GM12878 (cell line): ENCODE results near the gene DMAC2. TPM values are rescaled to one million over a fixed set of nuclear protein-coding genes. Genes with fewer than 3 reads are reported as not detected.

ENCODE experiments used
- ATAC-seq: fragments of 200-7000 bp; cut with Tn5 transposase; 3 replicates; pipeline ENCODE4 v1.9.1; 2020; ENCODE audit warnings: mild to moderate bottlenecking, moderate library complexity
- BruUV-seq: library from RNA; stranded (reverse); fragments of 400-500 nt; replicated peaks from 2 replicates; lab custom pipeline; 2021; lab: Mats Ljungman, UMichigan
- CTCF ChIA-PET: fragments of 300-600 bp; sonication (Branson Sonifier 250); formaldehyde crosslinking; extraction: SDS; loops from one replicate; lab custom pipeline; 2021; ENCODE audit warnings: inconsistent platforms; lab: Yijun Ruan, JAX
- POLR2A ChIA-PET: fragments of 350-600 bp; formaldehyde crosslinking; extraction: SDS; loops from one replicate; lab custom pipeline; 2021; ENCODE audit warnings: inconsistent platforms; lab: Charles Lee
- RAD21 ChIA-PET: fragments of 300-600 bp; sonication (Branson Sonifier 250); formaldehyde crosslinking; loops from one replicate; lab custom pipeline; 2023; ENCODE audit warnings: antibody characterized with exemption; ENCODE audit not compliant: unreplicated experiment; lab: Charles Lee
- SMC1A ChIA-PET: fragments of 300-600 bp; sonication (Branson Sonifier 250); formaldehyde crosslinking; loops from one replicate; lab custom pipeline; 2023; ENCODE audit not compliant: unreplicated experiment, uncharacterized antibody; lab: Charles Lee
- DNase-seq: peaks from one replicate; pipeline ENCODE4 v3.0.0-alpha.2; 2011; ENCODE audit warnings: low read depth, low spot score
- FAIRE-seq: peaks from 3 replicates; lab custom pipeline; 2011; peaks lifted over from hg19 to GRCh38; lab: Jason Lieb, UNC
- H2AFZ ChIP-seq: 2 replicates; pipeline ENCODE4 v1.6.0; 2011; ENCODE audit warnings: low read depth, low read length, control low read depth; ENCODE audit not compliant: control insufficient read depth
- H3K27ac ChIP-seq: 2 replicates; pipeline ENCODE4 v1.5.1; 2011; ENCODE audit warnings: control low read depth; ENCODE audit not compliant: control insufficient read depth, insufficient read depth
- H3K27me3 ChIP-seq, 2 experiments: replicated peaks in 1 of 2; 2 replicates each; pipeline versions ENCODE4 v1.6.0 to v1.6.1; 2011; ENCODE audit warnings: low read length in 1 of 2; ENCODE audit not compliant: control insufficient read depth in 2 of 2, insufficient read depth in 2 of 2
- H3K36me3 ChIP-seq, 2 experiments: 2 replicates each; pipeline ENCODE4 v1.5.1; 2011; ENCODE audit warnings: low read length in 1 of 2; ENCODE audit not compliant: control insufficient read depth in 2 of 2, insufficient read depth in 2 of 2
- H3K4me1 ChIP-seq: 2 replicates; pipeline ENCODE4 v1.6.1; 2011; ENCODE audit warnings: mild to moderate bottlenecking, low read length, moderate library complexity, mixed read lengths; ENCODE audit not compliant: control insufficient read depth, insufficient read depth
- H3K4me2 ChIP-seq: 2 replicates; pipeline ENCODE4 v1.6.0; 2011; ENCODE audit warnings: control low read depth; ENCODE audit not compliant: control insufficient read depth, insufficient read depth
- H3K4me3 ChIP-seq: fragments of 200-600 bp; sonication (generic); 2 replicates; pipeline ENCODE4 v1.5.1; 2016
- H3K79me2 ChIP-seq: 2 replicates; pipeline ENCODE4 v1.6.0; 2011; ENCODE audit warnings: low read length; ENCODE audit not compliant: control insufficient read depth, insufficient read depth
- H3K9ac ChIP-seq: 2 replicates; pipeline ENCODE4 v1.8.0; 2011; ENCODE audit warnings: low read length, control low read depth, mixed read lengths; ENCODE audit not compliant: control insufficient read depth, insufficient read depth
- H3K9me3 ChIP-seq: replicated peaks from 3 replicates; pipeline ENCODE4 v1.5.1; 2011; ENCODE audit warnings: mild to moderate bottlenecking, low read length; ENCODE audit not compliant: control insufficient read depth, insufficient read depth
- H4K20me1 ChIP-seq: 2 replicates; pipeline ENCODE4 v1.6.0; 2011; ENCODE audit not compliant: control insufficient read depth, insufficient read depth
- ATF7 ChIP-seq: fragments of 450-650 bp; IDR thresholded peaks from 2 replicates; pipeline ENCODE4 v1.6.1; 2016; ENCODE audit warnings: low read depth, mild to moderate bottlenecking
- BACH1 ChIP-seq: fragments of 450-650 bp; IDR thresholded peaks from 2 replicates; pipeline ENCODE4 v1.6.1; 2017; ENCODE audit warnings: mild to moderate bottlenecking, borderline replicate concordance
- CBX5 ChIP-seq: sonication (generic); IDR thresholded peaks from 2 replicates; pipeline ENCODE4 v1.6.1; 2016; ENCODE audit warnings: low read depth, moderate library complexity, mild to moderate bottlenecking, inconsistent platforms
- HDGF ChIP-seq: fragments of 450-650 bp; IDR thresholded peaks from 2 replicates; pipeline ENCODE4 v1.6.1; 2016; ENCODE audit warnings: antibody characterized with exemption
- IKZF2 ChIP-seq, 2 experiments: fragments of 450-650 bp; IDR thresholded peaks; 2 replicates each; pipeline ENCODE4 v1.6.1; 2017; ENCODE audit warnings: mild to moderate bottlenecking in 2 of 2, moderate library complexity in 2 of 2
- JUNB ChIP-seq: IDR thresholded peaks from 2 replicates; pipeline ENCODE4 v1.6.1; 2016; ENCODE audit warnings: antibody characterized with exemption, mild to moderate bottlenecking
- KAT2A ChIP-seq: conservative IDR thresholded peaks from 2 replicates; pipeline ENCODE4 v1.6.1; 2011; ENCODE audit warnings: low read depth, low read length; ENCODE audit not compliant: control insufficient read depth
- MYC ChIP-seq: IDR thresholded peaks from 2 replicates; pipeline ENCODE4 v1.6.1; 2011; ENCODE audit warnings: mild to moderate bottlenecking, low read length, moderate library complexity, inconsistent platforms; ENCODE audit not compliant: insufficient read depth, insufficient replicate concordance, insufficient read length, severe bottlenecking
- NR2F1 ChIP-seq: fragments of 450-650 bp; conservative IDR thresholded peaks from 2 replicates; pipeline ENCODE4 v1.6.1; 2017; ENCODE audit warnings: mild to moderate bottlenecking
- PAX8 ChIP-seq: fragments of 450-650 bp; IDR thresholded peaks from 2 replicates; pipeline ENCODE4 v1.6.1; 2017; ENCODE audit warnings: mild to moderate bottlenecking, moderate library complexity
- RFX5 ChIP-seq: IDR thresholded peaks from 2 replicates; pipeline ENCODE4 v1.6.1; 2011; ENCODE audit warnings: low read depth, low read length, improper control_type of control experiment
- RUNX3 ChIP-seq: IDR thresholded peaks from 2 replicates; pipeline ENCODE4 v1.6.1; 2012; ENCODE audit warnings: low read length, inconsistent platforms
- SIN3A ChIP-seq: IDR thresholded peaks from 2 replicates; pipeline ENCODE4 v1.6.1; 2012; ENCODE audit warnings: low read depth, low read length, improper control_type of control experiment
- WGBS: methylation state at CpG from one replicate; pipeline ENCODE4 v1.1.6; 2016; ENCODE audit warnings: low lambda C conversion rate; ENCODE audit not compliant: insufficient replicate concordance, insufficient coverage; ENCODE audit errors: missing lambda C conversion rate; 5-methylcytosine and 5-hydroxymethylcytosine counted together
- in situ Hi-C: fragments of 300-500 bp; cut with MboI; formaldehyde crosslinking; loops from 9 replicates; pipeline ENCODE4 v1.14.3; 2018; ENCODE audit warnings: mixed read lengths
- intact Hi-C: fragments of 100-400 bp; cut with micrococcal nuclease; formaldehyde crosslinking; loops from one replicate; pipeline ENCODE4 v1.14.2; 2022; ENCODE audit not compliant: unreplicated experiment
- polyA plus RNA-seq, 11 experiments: library from polyadenylated mRNA; depleted of rRNA in 4 of 11; unstranded in 6 of 11; stranded (reverse) in 5 of 11; fragments of >200 nt; fragmentation: Nextera tagmentation in 4 of 11; fragmentation: Illumina TruSeq in 1 of 11; extraction: Ambion mirVana in 4 of 11; extraction: Trizol in 1 of 11; gene quantifications; 1 replicate in 1 of 11; 2 replicates in 10 of 11; pipeline versions ENCODE4 v1.2.1 to v1.2.3, GENCODE V29; 2011 to 2016; ENCODE audit warnings: inconsistent platforms in 2 of 11, missing spikeins in 2 of 11, low read depth in 1 of 11
- total RNA-seq, 4 experiments: library from RNA; depleted of rRNA in 3 of 4; stranded (reverse); fragments of >200 nt in 3 of 4; fragmentation: Illumina TruSeq in 1 of 4; extraction: Trizol in 1 of 4; gene quantifications; 2 replicates each; pipeline versions ENCODE4 v1.2.1 to v1.2.3, GENCODE V29; 2013 to 2021
- TF ChIP-seq, protein P1 (sequence below): fragments of 450-650 bp; formaldehyde crosslinking; IDR thresholded peaks from 2 replicates; pipeline ENCODE4 v1.4.0; 2022; ENCODE audit warnings: mild to moderate bottlenecking, moderate library complexity

The DMAC2 gene
- total and polyA plus RNA-seq, 10 of the 15 experiments (the other 5 are each of a cell fraction or from before 2014, with no cell fraction given), result 10.8 to 57.2 (median 42.7) TPM

DNA sequence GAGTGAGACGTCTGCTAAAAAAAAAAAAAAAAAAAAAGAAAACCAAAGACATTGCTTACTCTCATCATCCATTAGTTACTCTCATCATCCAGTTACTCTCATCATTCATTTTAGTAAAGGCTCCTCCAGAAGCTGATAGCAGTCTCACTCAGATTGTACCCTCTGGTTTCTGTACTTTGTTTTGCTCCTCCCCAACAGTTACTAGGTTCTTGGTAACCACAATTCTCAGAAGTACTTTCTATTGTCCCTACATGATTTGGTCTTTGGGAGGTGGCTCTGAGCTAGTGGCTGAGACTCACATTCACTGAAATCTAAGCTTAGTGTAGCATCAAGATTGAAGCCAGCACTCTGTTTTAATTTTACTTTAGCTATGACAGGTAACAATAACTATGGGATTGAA, 17.5 kb upstream of the DMAC2 start:
- Histone ChIP-seq H3K27ac (no peak overlapping the region), H3K79me2 (no peaks in the 10 kb centered on the region), H3K4me1 (peaks cover 33% of the 10 kb centered on the region), H3K27me3 (no peaks in the 10 kb centered on the region; a peak in 1 of 4 replicates), H3K9ac (no peak overlapping the region), H3K4me2 (peak overlapping the region; percentile 21), H2AFZ (no peak overlapping the region), H3K9me3 (no peaks in the 10 kb centered on the region), H3K36me3 (no peaks in the 10 kb centered on the region), H3K4me3 (no peak overlapping the region), H4K20me1 (no peaks in the 10 kb centered on the region)
- ATAC-seq (peak; percentile 100), DNase-seq (peak; percentile 53), FAIRE-seq (peak; percentile 94)
- SMC1A ChIA-PET, result interaction anchor here (0.6 to 2.4 kb wide), 13 partner anchors 8 to 121 kb away, joined by 3 to 9 read pairs (median 3); no protein-coding TSS in a partner anchor
- CTCF ChIA-PET, result interaction anchor here (0.6 to 2.6 kb wide), 13 partner anchors 9 to 141 kb away, joined by 3 to 27 read pairs (median 4); partner anchors contain the start of gene B9D2
- POLR2A ChIA-PET, result interaction anchor here (0.7 to 1.3 kb wide), 3 partner anchors 8 to 441 kb away, joined by 3 to 10 read pairs (median 7); no protein-coding TSS in a partner anchor
- RAD21 ChIA-PET, result interaction anchor here (0.8 to 1.9 kb wide), 6 partner anchors 8 to 111 kb away, joined by 3 to 8 read pairs (median 4); no protein-coding TSS in a partner anchor
- in situ Hi-C loops, result no loop called here
- no peak for TF ChIP-seq JUNB
- TF ChIP-seq, protein P1, sequence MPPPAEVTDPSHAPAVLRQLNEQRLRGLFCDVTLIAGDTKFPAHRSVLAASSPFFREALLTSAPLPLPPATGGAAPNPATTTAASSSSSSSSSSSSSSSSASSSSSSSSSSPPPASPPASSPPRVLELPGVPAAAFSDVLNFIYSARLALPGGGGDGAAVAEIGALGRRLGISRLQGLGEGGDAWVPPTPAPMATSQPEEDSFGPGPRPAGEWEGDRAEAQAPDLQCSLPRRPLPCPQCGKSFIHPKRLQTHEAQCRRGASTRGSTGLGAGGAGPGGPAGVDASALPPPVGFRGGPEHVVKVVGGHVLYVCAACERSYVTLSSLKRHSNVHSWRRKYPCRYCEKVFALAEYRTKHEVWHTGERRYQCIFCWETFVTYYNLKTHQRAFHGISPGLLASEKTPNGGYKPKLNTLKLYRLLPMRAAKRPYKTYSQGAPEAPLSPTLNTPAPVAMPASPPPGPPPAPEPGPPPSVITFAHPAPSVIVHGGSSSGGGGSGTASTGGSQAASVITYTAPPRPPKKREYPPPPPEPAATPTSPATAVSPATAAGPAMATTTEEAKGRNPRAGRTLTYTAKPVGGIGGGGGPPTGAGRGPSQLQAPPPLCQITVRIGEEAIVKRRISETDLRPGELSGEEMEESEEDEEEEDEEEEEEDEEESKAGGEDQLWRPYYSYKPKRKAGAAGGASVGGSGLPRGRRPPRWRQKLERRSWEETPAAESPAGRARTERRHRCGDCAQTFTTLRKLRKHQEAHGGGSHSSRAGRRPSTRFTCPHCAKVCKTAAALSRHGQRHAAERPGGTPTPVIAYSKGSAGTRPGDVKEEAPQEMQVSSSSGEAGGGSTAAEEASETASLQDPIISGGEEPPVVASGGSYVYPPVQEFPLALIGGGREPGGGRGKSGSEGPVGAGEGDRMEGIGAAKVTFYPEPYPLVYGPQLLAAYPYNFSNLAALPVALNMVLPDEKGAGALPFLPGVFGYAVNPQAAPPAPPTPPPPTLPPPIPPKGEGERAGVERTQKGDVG (CRISPR knock-in tag), result no peak
- TF ChIP-seq BACH1, result no peak
- peak; percentile 76 for TF ChIP-seq RUNX3
- TF ChIP-seq SIN3A, result no peak
- no peak for TF ChIP-seq CBX5
- TF ChIP-seq MYC, result no peak
- TF ChIP-seq NR2F1, result no peak
- TF ChIP-seq KAT2A, result no peak
- TF ChIP-seq PAX8, result no peak
- TF ChIP-seq RFX5, result no peak
- 0 out of 2 replicates have a peak, but pooled peaks have one; percentile 12 for TF ChIP-seq ATF7
- TF ChIP-seq IKZF2 (IDR thresholded peaks at IDR 0.05), result peak in 1 of 2 experiments; percentile 14; a peak in 1 of 4 replicates
- TF ChIP-seq HDGF, result no peak
- intact Hi-C loops, result no loop called here
- WGBS, result no CpG with 5 or more reads among the region's 1 CpG
- no TSS peak for BruUV-seq
